ENCODE measurements around the gene DCPS.
"Not testable (repeated sequence)": the region's sequence is repeated elsewhere in the genome, so short reads cannot be mapped to it uniquely, and the experiment has no call there.

The DCPS gene, protein sequence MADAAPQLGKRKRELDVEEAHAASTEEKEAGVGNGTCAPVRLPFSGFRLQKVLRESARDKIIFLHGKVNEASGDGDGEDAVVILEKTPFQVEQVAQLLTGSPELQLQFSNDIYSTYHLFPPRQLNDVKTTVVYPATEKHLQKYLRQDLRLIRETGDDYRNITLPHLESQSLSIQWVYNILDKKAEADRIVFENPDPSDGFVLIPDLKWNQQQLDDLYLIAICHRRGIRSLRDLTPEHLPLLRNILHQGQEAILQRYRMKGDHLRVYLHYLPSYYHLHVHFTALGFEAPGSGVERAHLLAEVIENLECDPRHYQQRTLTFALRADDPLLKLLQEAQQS

DNA sequence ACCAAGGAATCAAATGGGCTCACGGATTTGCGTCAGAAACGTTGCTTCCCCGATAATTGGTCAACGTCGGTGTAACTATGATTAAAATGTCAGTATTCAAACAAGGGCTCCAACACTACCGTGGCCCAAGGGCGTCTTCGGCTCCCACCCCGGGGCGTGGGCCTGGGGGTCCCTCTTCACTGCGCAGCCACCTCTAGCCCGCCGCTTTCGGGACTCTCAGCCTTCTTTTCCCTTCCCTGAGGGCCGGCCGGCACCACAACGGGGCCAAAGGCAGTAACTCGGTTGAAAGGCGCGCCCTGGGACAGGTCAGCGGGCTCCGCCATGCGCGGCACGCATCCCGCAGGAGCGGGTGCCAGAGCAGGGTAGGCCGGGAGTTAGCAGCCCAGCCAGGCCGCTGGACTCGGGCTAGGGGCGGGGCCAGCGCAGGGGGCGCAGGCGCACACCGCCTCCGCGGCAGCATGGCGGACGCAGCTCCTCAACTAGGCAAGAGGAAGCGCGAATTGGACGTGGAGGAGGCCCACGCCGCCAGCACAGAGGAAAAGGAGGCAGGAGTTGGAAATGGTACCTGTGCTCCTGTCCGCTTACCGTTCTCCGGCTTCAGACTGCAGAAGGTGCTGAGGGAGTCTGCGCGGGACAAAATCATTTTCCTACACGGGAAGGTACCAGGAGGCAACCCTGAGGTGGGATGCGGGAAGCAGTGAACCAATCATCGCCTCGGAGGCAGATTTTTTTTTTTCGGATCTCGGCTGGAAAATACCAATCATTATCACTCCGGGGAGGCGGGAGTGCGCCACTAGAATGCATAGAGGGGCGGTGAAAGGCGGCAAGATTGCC, at the start of gene DCPS:
DCPS (plus strand) TSS at position 438 of the 834 bp plus-strand sequence; CDS start at position 459, 21 bp downstream.
- peak; percentile 88 for DNase-seq

DNA sequence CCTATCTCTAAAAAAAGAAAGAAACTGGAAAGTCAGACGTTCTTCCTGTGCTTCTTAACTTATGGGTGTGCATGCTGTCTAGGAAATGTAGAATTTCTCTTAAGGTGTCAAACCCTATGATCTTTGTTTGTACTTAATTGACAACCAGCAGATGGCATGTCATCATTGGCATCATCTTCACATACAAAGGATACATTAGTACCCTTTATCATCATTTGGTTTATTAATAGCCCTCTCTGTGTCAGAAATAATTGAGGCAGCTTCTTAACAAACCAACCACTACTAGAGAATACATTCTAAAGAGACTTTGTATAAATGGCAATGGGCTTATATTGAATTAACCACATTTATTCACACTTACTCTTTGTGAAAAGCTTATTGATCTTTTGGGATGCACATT, 49.0 kb upstream of the DCPS start:
- DNase-seq: no peak

DNA sequence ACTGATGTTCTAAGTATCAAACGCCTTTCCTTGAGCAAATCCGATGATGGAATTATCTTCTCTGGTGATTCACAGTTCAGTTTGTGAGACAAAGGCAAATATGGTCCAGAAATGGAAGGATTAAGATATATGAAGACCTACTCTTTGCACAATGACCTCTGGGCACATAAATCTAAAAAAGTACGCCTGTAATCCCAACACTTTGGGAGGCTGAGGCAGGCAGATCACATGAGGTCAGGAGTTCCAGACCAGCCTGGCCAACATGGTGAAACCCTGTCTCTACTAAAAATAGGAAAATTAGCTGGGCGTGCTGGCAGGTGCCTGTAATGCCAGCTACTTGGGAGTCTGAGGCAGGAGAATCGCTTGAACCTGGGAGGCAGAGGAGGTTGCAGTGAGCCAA, 48.4 kb upstream of the DCPS start:
- DNase-seq: not testable (repeated sequence)

DNA sequence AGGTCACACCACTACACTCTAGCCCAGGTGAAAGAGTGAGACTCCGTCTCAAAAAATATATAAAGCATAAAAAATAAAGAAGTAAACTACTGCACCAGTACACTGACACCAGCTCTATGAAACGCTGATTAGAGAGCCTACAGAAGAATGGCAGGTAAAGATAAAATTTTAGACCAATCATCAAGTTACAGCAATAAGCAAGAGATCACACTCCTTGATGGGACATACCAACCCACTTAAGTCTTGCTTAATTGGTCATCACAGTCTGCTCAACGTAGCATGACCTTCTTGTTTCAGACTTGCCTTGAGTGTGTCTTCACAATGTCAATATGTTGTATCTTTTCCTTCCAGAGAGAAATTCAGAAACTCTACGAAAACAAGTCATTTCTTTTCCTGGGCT, 47.6 kb upstream of the DCPS start:
- no peak for DNase-seq

DNA sequence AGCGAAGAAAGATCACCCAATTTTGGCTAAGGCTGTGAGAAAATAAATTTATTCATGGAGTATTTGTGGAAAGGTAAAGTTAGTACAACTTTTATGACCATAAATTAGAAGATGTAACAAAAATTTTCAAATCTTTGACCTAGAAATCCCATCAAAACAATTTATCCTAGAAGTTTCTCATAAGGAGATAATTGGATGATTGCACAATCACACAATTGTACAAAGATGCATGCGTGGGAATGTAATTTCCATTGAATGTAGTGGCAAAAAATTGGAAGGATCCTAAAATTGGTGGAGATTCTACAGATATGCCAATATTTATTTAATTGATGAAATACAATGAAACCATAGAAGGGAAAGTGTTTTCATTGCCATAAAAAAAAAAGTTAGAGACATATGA, 46.7 kb upstream of the DCPS start:
- DNase-seq: no peak

DNA sequence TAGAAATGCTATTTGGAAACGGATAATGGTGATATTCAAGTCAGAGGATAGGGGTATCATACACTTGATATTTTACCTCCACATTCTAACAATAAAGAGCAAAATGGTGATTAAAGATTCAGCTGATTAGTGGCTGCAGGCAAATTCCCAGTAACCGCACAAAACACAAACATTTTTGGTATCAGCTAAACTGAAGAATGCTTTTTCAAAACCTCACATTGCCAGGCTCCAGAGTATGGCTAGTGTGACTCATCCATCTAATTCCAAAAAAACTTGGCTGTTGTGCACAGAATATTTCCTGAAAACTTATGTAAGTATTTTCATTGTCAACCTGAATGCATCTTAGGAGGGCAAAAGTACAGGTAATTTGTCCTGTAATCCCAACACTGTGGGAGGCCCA, 46.1 kb upstream of the DCPS start:
- no peak for DNase-seq

DNA sequence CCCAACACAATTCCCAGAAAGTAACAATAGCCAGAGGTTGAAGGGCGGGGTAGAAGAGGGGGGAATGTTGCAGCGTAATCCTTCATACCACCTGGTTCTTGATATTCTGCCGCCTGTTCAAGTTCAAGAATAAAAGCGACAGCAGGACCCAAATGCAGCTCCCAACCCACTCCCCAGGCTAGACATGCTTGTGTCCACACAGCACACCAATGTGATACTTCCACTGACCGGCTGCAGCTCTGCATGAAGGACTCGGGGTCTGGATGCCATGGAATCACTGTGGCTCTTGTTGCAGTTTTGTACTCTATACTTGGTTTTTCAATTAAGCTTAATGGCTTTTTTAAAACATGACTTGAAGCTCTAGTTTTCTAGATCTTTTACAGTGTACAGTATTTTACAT, 41.6 kb upstream of the DCPS start:
- no peak for DNase-seq

DNA sequence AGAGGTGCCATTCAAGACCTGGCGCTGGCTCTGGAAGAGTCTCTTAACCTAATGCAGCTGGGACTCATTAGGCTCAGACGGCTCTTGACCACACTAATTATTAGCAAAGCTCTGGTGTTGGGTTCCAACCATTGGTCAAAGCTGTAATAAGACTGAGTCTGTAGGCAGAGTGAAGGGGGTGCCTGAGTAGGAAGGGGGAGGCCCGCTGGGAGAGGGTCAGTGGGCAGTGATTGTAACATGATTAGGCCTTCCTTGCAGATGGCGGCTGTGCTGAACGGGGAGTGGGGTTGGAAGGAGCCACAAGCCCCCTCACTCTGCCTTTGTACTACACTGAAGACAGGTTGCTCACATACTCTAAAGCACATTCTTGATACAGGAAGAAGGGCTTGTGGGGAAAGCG, 40.4 kb upstream of the DCPS start:
- DNase-seq: no peak

DNA sequence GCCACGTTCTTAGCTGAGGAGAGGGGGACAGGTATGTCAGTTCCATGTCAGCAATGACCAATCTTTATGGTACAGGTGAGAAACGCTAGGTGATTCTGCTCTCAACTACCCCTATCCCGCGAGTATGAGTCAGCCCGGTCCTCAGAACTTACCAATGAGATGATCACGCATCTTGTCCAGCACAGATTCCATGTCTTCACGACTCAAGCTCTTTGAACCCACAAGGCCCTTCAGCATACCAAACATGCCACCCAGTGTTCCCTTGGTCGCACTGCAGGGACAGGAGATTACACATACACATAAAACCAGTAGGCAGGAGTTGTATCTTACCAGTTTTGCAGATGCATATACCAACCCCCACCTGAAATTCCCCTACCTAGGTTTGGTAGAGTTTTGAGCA, 38.0 kb upstream of the DCPS start:
- no peak for DNase-seq

DNA sequence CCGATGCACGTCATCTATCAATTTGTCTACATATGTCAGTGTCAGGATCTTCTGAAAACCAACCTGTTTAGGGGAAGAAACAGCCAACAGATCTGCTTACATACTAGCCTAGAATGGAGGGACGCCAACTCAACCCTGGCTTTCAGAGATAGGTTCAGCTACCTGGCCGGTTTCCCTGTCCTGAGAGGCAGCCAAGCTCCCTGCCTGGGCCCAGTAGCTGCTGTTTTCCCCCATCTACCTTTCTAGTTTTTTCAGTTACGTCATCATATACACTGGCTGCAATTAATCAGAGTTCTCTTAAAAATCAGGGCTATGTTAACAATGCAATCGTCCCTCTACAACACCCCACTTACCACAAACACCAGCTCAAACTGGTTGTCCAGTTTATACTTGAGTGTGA, 36.2 kb upstream of the DCPS start:
- no peak for DNase-seq

DNA sequence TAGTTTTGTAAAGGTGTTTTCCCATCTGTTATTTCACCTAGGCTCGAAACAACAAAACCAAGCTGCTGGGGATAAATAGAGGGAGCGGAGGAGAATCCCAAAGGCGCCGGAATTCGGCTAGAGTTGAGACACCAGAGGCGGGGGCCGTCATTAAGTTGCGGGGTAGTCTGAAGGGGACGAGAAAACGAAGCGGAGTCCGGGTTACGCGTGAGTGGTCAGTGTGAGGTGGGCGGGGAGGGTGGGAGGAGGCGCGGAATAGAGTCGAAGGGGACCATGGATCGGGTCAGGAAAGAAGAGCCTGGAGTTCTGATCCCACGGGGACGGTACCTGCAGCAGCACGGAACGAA, 35.5 kb upstream of the DCPS start:
- no peak for DNase-seq

DNA sequence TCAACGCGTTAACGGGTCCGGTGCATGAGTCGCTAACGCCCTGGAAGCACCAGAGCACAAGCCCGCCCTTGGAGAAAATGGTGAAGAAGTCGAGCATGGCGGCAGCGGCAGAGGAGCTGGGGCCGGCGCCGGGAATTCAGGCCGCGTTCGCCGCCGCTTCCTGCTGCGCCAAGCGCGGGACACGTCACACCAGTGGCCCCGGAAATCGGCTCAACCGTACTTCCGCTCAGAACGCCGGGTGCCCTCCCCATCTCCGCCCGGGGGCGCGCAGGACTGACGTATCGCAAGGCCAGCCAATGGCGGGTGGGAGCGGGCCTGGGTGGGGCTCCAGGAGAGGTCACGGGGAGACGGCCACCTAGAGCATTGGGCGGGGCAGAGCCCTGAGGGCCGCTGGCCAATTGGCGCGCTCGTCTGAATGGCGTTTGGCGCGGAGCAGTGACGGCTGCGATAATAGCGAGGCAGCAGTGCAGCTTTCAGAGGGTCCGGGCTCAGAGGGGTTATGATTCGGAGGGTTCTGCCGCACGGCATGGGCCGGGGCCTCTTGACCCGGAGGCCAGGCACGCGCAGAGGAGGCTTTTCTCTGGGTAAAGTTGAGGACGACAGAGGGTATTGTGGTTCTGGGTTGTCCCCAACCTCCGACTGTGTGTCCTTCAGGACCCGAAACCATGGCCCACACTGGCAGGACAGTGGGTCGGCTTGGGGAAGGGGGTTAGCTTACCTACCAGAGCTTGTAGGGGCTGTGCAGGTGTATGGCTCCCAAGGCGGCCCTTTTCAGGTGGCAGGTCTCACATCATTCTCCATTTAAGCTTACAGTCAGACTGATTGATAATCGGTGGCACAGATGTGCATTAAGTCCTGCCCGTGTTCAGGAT, 34.9 kb upstream of the DCPS start, which contains the start of the genes FOXRED1 and SRPRA:
FOXRED1 (plus strand) TSS at position 447 of the 872 bp plus-strand sequence; CDS start at position 500, 53 bp downstream.
SRPRA (minus strand) TSS at position 188 of the 872 bp plus-strand sequence; CDS start at position 97, 91 bp downstream.
- peak; percentile 100 for DNase-seq

DNA sequence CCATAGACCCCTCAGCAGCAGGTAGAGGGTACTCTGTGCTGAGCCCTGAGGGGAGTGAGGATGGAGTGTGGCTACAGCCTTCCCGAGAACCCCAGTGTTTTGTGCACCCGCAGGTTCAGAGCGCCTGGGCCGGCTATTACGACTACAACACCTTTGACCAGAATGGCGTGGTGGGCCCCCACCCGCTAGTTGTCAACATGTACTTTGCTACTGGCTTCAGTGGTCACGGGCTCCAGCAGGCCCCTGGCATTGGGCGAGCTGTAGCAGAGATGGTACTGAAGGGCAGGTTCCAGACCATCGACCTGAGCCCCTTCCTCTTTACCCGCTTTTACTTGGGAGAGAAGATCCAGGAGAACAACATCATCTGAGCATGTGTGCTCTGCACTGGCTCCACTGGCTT, 26.5 kb upstream of the DCPS start:
- no peak for DNase-seq

DNA sequence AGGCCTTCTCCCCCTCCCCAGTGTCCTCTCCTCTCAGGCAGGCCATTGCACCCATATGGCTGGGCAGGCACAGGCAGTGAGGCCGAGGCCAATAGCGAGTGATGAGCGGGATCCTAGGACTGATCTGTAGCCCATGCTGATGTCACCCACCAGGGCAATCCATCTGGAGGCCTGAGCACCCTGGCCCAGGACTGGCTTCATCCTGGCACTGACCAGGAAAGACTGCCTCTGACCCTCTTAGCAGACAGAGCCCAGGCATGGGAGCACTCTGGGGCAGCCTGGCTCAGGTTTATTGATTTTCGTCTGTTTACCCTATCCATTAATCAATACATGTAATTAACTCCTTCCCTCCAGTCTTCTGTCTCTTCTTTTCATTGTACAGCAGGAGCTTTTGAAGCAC, 26.1 kb upstream of the DCPS start:
- DNase-seq: no peak

DNA sequence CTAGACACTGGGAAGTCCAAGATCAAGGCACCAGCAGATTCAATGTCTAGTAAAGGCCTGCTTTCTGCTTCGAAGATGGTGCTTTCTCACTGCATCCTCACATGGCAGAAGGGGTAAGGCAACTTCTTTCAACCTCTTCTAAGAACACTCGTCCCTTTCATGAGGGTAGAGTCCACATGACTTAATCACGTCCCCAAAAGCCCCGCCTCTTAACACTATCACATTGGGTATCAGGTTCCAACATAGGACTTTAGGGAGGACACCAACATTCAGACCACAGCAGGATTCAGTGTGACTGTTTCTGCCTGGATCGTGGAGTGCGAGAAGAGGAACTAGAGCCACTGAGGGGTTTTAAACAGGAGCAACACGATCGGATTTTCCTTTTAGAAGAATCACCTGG, 24.7 kb upstream of the DCPS start:
- no peak for DNase-seq

DNA sequence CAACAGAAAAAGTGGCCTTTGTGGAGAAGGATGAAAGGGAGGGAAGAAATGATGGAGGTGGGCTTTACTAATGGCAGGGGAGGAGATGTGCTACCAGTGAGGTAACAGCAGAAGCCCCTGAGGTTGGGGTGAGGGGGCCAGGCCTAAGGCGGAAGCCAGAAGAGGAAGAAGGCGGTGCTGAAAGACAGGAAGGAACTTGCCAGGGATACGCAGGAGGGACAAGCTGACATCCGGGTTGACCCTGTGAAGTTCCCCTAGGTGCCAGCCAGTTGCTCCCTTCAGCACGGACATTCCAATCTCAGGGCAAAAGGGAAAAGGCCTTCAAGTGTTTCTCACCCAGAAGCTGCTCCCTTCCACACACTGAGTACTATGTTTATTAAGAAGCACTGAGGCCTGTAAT, 23.3 kb upstream of the DCPS start:
- no peak for DNase-seq

DNA sequence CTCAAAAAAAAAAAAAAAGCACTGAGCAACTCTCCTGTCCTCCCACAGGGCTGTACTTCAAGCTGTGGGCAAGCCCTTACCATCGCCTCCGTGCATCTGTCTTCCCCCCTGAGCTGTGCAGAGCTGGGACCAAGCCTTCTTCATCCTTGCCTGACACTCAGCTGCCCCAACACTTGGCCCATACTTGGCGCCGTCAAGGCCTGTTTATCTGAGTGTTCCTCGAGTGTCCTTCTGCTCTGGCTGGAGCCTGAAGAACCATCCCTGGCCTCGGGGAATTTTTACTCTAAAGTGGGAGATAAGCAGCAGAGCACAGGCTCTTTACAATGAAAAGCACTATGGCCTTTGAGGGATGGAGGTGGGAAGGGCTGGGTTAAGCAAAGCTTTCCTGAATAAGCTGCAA, 22.6 kb upstream of the DCPS start:
- no peak for DNase-seq

DNA sequence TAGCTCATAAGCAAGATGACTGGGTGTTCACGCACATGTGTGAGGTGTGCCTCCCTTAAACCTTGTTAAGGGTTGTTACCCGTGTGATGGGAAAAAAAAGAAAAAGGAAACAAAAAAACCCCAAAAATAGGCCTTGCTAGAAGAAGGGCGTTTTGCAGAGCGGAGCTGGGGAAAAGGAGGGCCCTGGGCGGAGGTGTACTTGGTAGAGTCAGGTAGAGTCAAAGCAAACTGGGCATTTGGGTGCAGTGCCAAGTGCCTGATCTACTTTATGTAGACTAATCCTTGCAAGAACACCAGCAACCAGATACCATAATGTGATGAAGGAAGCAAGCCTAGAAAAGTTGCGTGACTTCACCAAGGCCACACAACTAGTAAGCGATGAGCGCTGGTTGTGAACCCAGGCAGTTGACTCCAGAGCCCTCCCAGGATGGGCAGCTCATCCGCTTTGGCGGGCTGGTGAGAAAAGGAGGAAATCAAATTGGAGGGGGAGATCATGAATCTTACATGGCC, 22.1 kb upstream of the DCPS start:
- DNase-seq: no peak

DNA sequence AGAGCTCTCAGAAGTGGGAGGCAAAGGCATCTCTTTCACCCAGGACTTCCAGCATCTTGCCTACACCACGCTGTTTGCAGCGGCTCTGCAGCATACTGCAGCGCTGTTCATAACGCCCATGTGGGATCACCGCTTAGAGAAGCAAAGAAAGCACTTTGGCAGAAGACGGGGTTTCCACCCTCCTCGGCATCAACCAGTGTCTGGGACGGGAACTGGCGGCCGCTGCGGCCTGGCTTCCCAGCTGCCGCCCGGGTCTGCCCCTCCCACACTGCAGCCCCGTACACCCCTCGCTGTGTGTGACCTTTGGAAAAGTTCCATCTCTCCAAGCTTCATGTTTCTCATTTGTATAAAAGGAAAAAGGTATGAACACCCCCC, 21.5 kb upstream of the DCPS start:
- peak; percentile 43 for DNase-seq

DNA sequence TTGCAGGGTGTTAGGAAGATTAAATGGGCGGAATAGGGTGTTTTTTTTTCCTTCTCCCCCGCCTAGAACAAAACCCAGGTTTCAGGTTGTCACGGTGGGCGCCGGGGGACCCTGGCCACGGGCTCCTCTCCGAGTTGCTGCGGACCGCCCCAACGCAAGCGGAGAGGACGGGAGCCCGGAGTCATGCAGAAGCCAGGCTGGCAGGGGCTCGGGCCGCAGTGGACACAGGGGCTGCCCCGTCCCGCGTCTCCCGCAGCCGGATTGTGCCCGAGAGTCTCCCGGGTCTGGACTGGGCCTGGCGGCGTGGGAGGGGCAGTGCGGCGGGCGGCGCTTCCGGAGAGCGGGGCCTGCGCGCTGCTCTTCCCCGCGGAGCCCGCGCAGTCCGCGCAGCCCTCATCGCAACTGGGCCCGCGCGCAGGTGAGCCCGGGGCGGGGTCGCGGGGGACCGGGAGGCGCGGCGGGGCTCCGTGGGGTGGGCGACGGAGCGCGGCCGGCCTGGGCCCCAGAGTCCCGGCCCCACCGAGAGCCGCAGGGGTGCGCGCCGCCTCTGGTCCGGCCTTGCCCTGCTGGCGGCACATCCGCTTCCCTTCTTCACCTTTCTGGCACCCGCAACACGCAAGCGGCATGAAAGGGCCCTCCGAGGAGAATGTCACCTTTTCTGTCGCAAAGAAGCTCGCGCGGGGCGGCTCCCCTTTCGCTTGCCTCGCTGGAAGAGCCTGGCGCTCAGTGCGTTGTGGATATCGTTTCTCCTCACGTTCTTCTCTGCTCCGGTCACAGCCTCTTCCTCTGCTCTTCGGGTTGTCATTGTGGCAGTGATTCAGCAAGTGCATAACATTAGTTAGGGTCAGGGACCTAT, 20.9 kb upstream of the DCPS start, which contains the start of gene TIRAP:
TIRAP (plus strand) TSS at position 358 of the 856 bp plus-strand sequence. CDS start 7,802 bp downstream, outside the sequence.
- peak; percentile 63 for DNase-seq

DNA sequence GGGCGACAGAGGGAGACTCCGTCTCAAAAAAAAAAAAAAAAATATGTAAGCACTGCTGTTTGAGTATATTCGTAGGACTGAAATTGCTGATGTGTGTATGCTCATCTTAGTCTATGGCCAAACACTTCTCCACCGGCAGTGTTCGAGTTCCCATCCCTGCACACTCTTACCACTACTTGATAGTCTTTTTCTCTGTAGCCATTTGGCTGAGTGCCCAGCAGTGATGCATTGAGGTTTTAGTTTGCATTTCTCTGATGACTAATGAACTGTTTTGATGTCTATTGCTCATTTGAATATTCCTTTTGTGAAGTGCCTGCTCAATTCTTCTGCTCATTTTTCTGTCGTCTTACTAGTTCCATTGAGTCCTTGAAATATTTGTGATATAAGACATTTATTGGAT, 19.0 kb upstream of the DCPS start:
- peak; percentile 88 for DNase-seq

DNA sequence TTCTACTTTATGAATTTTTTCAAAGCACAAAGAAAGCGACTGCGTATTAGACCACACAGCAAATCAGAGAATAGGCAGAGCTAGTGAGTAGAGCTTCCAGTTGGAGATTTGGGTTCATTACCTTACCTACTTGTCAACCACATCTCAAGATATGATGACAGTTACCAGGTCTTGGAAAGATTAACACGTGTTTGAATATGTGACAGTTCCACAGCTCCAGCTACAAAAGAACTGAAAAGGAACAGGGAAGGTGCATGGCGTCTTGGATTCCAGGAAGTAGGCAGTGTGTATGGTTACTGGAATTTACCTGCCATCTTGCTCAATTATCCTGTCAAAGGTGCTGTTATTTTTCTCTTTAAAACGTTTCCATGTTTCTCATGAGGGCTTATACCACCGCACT, 15.6 kb upstream of the DCPS start:
- DNase-seq: no peak

Measured in activated naive CD4-positive, alpha-beta T cell treated with anti-CD3 and anti-CD28 coated beads, Interleukin-2, amount 50 U/mL, for 16 hours (primary cell).